ENCODE data around the gene MRPL44. TPM values are rescaled to one million over a fixed set of nuclear protein-coding genes. Genes with fewer than 3 reads are reported as not detected.

Gene MRPL44
- total RNA-seq, 1 donor from 2014 or later = 20.7 TPM

DNA sequence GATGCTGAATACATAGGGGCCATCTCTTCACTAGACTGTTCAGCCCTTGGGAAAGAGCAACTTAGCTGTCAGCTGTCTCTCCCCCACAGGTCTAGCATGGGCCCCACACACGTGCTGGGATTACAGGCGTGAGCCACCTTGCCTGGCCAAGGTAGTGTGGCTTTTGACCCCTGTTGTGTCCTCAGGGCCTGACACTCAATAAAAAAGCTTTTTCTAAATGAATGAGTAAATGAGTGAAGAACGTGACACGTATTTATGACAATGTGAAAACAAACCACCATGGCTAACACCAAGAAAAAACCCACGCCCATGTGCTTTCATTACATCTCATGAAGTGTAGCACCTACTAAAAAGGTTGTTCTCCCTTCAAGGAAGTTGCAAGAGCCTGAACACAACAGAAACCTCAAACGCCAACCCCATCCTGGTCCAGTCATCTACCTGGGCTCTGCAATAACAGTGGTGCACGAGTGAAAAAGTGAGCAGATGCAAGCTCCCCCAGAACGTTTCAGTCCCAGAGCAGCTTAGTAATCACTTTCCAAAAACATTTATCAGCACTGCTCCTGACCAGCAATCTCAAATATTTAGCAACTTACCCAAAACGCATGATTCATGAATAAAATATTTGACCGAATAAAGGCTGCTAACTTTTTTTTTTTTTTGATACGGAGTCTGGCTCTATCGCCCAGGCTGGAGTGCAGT is 15.5 kb upstream of the MRPL44 start:
- Histone ChIP-seq H3K4me1 (peaks cover 52% of the 10 kb centered on the region), H3K27me3 (ENCODE audit: low read depth) (no peaks in the 10 kb centered on the region), H3K36me3 (no peaks in the 10 kb centered on the region), H3K27ac (no peak overlapping the region), H3K4me3 (no peak overlapping the region), H3K9me3 (no peaks in the 10 kb centered on the region)
- no peak for ATAC-seq
- no peak for DNase-seq
- TF ChIP-seq, protein P1, sequence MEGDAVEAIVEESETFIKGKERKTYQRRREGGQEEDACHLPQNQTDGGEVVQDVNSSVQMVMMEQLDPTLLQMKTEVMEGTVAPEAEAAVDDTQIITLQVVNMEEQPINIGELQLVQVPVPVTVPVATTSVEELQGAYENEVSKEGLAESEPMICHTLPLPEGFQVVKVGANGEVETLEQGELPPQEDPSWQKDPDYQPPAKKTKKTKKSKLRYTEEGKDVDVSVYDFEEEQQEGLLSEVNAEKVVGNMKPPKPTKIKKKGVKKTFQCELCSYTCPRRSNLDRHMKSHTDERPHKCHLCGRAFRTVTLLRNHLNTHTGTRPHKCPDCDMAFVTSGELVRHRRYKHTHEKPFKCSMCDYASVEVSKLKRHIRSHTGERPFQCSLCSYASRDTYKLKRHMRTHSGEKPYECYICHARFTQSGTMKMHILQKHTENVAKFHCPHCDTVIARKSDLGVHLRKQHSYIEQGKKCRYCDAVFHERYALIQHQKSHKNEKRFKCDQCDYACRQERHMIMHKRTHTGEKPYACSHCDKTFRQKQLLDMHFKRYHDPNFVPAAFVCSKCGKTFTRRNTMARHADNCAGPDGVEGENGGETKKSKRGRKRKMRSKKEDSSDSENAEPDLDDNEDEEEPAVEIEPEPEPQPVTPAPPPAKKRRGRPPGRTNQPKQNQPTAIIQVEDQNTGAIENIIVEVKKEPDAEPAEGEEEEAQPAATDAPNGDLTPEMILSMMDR (IDR thresholded peaks at IDR 0.05) = no peak
- intact Hi-C loops (cut with DNase I) = no loop called here

- intact Hi-C loops (cut with DNase I) = no loop called here
- DNase-seq = no peak
- no peak for ATAC-seq
- no peaks in the 10 kb centered on the region for H3K27me3 ChIP-seq (ENCODE audit: low read depth)
- H3K9me3 ChIP-seq = no peaks in the 10 kb centered on the region
- peaks cover 38% of the 10 kb centered on the region for H3K4me1 ChIP-seq
- TF ChIP-seq, protein P1 (IDR thresholded peaks at IDR 0.05) = no peak
- H3K4me3 ChIP-seq = peak overlapping the region; percentile 94
- no peak overlapping the region for H3K27ac ChIP-seq
- H3K36me3 ChIP-seq = no peaks in the 10 kb centered on the region
These were observed 14.1 kb upstream of the MRPL44 start for GRCh38 chr2:223943135-223943534.

- Histone ChIP-seq H3K9me3 (no peaks in the 10 kb centered on the region), H3K27me3 (ENCODE audit: low read depth) (no peaks in the 10 kb centered on the region), H3K27ac (no peak overlapping the region), H3K36me3 (no peaks in the 10 kb centered on the region), H3K4me3 (peak overlapping the region; percentile 94), H3K4me1 (peaks cover 36% of the 10 kb centered on the region)
- TF ChIP-seq, protein P1 (IDR thresholded peaks at IDR 0.05) = no peak
- DNase-seq (no peak), ATAC-seq (no peak)
- intact Hi-C loops (cut with DNase I) = no loop called here
These were observed 13.7 kb upstream of the MRPL44 start for GRCh38 chr2:223943561-223944008.

GRCh38 chr2:223944166-223944702 is 13.0 kb upstream of the MRPL44 start:
- Histone ChIP-seq H3K27ac (peak overlapping the region; percentile 96), H3K27me3 (ENCODE audit: low read depth) (no peaks in the 10 kb centered on the region), H3K36me3 (no peaks in the 10 kb centered on the region), H3K4me1 (peaks cover 32% of the 10 kb centered on the region), H3K4me3 (peak overlapping the region; percentile 94), H3K9me3 (no peaks in the 10 kb centered on the region)
- intact Hi-C loops (cut with DNase I) = no loop called here
- DNase-seq = peak; percentile 64
- peak; percentile 73 to 77 for ATAC-seq
- TF ChIP-seq, protein P1 (IDR thresholded peaks at IDR 0.05) = no peak

DNA sequence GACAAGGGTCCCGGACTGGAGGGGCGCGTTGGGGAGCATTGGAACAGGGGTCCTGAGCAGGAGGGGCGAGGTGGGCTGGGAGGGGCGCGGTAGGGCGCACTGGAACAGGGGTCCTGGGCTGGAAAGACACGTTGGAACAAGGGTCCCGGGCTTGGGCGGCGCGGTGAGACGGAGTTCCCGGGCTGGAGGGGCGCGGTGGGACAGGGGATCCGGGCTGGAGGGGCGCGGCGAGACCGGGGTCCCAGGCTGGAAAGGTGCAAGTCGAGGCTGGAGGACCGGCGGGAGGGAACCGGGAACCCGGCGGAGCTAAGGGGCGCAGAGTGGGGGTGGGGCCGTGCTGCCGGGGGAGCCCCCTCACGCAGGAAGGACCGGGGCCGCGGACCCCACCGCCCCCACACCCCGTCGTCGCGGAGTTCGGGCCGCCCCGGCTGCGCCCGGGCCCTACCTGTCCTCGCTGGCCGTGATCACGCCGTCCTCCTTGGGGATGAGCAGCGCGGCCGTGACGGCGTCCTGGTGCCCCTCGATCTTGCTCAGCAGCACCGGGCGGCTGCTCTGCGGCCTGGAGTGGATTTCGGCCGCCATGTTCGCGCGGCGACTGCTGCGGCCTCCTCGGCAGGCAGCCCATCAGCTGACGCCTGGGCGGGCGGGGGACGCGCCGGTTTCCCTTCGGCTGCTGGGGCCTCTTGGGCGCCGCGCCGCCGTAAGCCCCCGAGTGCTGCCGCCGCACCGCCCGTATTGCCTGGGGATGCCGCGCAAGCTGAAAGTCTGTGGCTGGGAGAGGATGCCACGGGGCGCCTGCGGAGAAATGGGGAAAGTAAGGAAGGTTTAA is 12.3 kb upstream of the MRPL44 start, which contains the start of gene WDFY1:
TSS of gene WDFY1 (minus strand) at position 633 of the 829 bp plus-strand sequence. CDS start at position 582, 51 bp downstream.
- peak within 1 kb of the TSS; percentile 96 for H3K27ac ChIP-seq
- H3K4me1 ChIP-seq = peaks cover 30% of the 10 kb centered on the region
- H3K9me3 ChIP-seq = no peaks in the 10 kb centered on the region
- H3K27me3 ChIP-seq (ENCODE audit: low read depth) = no peaks in the 10 kb centered on the region
- H3K36me3 ChIP-seq = no peaks in the 10 kb centered on the region
- H3K4me3 ChIP-seq = peak within 1 kb of the TSS; percentile 94
- DNase-seq (peak; percentile 93), ATAC-seq (peak; percentile 98)
- TF ChIP-seq, protein P1 (IDR thresholded peaks at IDR 0.05) = no peak
- intact Hi-C loops (cut with DNase I) = no loop called here
